GM19328 (cell line): ENCODE data around the gene COPB1.

Source experiments
- ATAC-seq: cut with Tn5 transposase; IDR thresholded peaks from one replicate; pipeline ENCODE4 v1.9.1; 2021; ENCODE audit warnings: mild to moderate bottlenecking, moderate library complexity; ENCODE audit not compliant: unreplicated experiment

The COPB1 gene

DNA sequence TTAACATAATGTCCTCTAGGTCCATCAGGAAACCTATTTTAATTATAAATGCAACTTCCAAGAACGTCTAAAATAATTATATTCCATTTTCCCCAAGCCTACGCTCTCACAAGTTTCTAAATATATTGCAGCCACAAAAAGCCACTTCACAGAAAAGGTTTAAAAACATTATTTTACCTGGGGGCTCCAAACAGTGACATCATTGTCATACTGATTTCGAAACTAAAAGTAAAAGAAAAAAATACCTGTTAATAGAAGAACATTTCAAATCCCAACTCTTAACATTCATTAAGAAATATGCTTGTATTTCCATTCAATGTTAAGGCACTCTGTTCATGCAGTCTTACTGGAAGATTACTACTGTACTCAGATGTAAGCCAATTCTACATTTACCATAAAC lies 19.2 kb upstream of the COPB1 start:
- ATAC-seq, result no peak

GRCh38 chr11:14513800-14514199 lies 14.2 kb upstream of the COPB1 start:
- ATAC-seq, result no peak

DNA sequence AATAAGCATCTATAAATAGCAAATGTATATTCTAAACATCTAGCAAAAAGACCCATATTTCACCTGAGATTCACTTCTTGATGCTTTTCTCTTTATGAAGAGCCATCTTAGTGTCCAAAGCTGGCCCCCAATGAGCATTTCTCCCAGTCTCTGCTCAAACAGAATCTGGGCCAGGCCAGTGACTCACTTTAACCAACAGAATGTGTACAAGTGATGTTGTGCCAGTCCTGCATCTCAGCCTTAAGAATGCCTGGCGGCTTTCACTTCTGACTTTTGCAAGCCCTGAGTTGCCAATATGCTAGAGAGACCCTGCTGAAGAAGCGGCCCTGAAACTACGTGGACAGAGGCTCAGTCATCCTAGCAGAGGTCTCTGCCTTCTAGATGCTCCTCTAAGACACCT lies 6.9 kb upstream of the COPB1 start:
- ATAC-seq, result no peak

GRCh38 chr11:14503023-14503422 lies 3.4 kb upstream of the COPB1 start:
- no peak for ATAC-seq

DNA sequence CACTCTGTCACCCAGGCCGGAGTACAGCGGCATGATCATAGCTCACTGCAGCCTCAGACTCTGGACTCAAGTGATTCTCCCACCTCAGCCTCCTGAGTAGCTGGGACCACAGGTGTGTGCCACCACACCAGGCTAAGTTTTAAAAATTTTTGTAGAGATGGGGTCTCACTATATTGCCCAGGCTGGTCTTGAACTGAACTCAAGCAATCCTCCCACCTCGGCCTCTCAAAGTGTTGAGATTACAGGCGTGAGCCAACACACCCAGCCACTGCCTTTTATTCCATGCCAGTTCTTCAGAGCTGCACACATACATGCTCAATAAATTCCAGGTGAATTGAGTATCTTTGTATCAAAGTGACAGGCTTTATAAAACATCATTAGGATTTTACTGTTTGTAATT lies 2.4 kb upstream of the COPB1 start:
- no peak for ATAC-seq

GRCh38 chr11:14500181-14500651 lies 605 bp upstream of the COPB1 start:
- ATAC-seq, result peak; percentile 40

DNA sequence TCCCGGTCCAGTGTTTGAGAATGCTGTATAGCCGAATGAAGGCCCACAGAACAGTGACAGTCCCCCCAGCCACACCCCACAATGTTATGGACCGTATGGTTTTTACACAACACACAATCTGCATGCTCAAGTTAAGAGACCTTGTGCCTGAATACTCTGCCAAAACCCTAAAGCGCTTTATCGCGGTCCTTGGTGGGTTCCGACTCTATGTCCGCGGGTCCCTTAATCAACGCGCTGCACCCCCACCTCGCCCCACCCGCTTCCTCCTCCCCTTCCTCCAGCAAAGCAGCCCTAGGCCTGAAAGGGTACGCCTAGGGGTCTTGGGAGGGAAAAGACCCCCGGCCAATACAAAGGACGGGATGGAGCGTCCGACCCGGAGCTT lies 442 bp downstream of the COPB1 start:
- peak; percentile 4 for ATAC-seq

DNA sequence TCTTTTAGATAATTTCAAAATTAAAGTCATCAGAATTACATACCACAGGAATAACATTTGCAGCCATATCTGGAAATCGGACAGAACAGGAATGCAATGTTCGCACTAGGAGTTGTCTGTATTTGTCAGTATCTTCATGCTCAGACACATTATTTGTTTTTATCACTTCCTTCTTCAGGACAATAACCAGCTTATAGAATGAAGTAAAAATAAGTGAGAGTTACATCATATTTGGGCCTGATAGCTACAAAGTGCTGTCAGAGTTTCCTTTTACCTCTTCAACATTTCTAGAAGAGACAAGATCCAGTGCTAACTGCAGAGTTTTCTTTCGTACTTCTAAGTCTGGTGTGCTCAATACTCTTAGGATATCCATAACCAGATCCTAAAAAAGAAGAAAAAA lies 18.9 kb downstream of the COPB1 start:
- ATAC-seq, result no peak

DNA sequence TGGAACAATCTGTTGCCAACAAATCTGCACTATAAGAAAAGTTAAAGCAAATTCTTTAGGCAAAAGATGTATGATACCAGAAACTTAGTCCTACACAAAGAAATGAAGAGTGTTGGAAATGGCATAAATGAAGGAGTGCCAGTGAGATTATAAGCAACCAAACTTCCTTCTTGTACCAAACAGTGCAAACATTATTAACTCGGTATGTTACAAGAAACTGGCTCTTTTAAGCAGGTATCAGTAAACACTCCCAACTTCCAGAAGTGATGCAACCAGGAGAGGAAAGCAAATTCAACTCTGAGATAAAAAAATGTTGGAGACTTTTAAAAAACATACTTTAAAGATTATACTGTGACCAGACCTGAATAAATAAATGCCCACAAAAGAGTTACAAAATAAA lies 28.5 kb downstream of the COPB1 start:
- ATAC-seq, result no peak

GRCh38 chr11:14463623-14464022 lies 36.0 kb downstream of the COPB1 start:
- ATAC-seq, result no peak

- no peak for ATAC-seq
Observed at GRCh38 chr11:14460147-14460546, 39.5 kb downstream of the COPB1 start.

- ATAC-seq, result no peak
Observed at GRCh38 chr11:14458377-14458776, 41.2 kb downstream of the COPB1 start.

DNA sequence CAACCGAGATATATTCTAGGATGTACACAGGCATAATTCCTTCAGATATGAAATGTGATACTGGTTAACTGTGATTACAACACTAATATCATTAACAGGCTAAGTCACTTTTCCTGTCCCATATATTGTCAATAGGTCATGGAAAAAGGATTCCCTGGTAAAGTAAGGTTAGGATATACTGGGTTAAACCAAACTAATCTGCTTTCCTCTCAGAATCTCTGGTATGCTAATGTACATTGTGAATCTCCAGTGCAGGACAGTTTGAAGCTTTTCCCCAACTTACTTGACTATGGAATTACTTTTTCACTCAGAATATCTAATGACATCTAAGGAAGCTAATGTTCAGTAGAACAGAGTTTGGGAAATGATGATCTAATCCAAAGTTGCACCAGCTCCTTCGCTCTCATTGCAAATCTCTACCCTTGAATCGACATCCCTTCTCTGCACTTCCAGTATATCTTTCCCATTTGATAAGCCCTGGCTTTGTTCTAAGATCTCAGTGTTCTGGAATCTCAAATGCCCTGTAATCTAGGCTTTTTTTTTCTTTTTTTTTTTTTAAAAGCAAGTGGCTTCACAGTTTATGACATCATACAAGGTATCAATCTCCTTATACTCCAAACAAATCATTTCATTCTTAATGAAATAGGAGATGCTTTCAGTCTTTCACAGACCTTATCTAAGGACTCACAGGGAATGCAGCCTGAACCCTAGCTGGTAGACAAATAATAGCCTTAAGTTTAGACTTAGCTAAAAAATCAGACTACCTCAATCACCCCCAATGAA lies 43.8 kb downstream of the COPB1 start:
- no peak for ATAC-seq

DNA sequence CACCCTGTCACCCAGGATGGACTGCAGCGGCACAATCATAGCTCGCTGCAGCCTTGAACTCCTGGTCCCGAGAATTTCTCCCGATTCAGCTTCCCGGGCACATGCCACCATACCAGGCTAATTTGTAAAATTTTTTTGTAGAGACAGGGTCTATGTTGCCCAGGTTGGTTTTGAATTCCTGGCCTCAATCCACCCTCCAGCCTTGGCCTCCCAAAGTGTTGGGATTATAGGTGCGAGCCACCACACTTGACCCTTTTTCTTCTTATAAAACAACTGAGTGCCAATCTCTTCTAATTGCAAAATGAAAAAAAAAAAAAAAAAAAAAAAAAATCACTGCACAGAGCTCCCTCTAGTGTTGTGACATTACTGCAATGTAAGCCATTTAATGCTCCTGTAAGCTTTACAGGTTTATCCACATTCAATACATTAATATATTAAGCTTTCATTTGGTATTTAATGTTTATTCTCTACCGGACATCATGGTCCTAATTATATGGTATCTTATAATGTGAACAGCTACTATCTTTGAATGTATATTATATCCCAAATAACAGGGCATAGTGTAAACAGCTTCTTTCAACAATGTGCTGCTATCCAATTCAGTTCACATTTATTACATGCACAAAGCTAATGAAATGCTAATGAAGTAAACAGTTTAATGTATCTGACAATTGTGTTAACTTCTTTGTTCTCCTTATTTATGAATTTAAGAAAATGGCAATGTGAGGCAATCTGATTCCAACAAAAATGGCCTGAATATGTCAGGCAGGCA lies 44.6 kb downstream of the COPB1 start:
- no peak for ATAC-seq

DNA sequence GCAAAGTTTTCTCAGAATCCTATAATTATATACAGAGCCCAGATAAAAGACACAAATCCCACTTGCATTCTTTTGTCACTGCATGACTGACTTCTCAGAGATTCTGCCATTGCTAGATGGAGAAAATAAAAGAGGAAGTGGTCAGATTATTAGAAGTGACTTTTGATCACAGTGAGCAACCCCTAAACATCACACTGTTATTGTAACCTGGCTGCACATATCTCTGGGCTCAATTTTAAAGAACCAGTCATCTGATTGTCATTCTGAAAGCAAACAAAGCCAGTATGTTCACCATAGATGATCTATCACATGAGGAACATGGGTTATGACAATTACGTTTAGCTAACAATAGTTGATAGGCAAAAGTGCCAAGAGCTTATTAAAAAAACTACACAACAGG lies 47.8 kb downstream of the COPB1 start:
- no peak for ATAC-seq

DNA sequence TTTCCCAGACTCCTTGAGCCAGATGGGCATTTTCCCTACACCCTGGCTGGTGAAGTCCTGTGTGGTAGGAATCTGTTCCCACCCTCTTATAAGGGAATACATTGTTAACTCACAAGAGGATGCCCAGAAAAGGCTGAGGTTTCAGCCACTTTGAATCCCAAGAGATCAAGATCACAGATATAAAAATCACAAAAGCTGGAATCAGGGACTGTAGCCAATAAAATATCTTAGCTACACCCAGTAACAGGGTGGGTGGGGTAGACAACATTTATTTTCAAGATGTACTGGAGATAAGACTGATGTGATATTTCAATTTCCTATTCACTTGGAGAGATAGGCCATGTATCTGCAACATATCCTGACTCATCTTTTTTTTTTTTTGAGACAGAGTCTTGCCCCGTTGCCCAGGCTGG lies 50.3 kb downstream of the COPB1 start:
- ATAC-seq, result no peak

- ATAC-seq, result no peak
Observed at GRCh38 chr11:14448240-14448639, 51.4 kb downstream of the COPB1 start.

- ATAC-seq, result no peak
Observed at GRCh38 chr11:14446701-14447169, 52.9 kb downstream of the COPB1 start.

- no peak for ATAC-seq
Observed at GRCh38 chr11:14445542-14446530, 53.8 kb downstream of the COPB1 start.

- no peak for ATAC-seq
Observed at GRCh38 chr11:14444441-14445189, 55.0 kb downstream of the COPB1 start.
